GM12874 (cell line): ENCODE data around the gene MORC2.

Experiments
- CTCF ChIP-seq: IDR thresholded peaks from 2 replicates; pipeline ENCODE4 v1.5.1; 2011; ENCODE audit warnings: low read depth, mild to moderate bottlenecking, control low read depth, low read length, moderate library complexity; ENCODE audit not compliant: insufficient read depth

The MORC2 gene

DNA sequence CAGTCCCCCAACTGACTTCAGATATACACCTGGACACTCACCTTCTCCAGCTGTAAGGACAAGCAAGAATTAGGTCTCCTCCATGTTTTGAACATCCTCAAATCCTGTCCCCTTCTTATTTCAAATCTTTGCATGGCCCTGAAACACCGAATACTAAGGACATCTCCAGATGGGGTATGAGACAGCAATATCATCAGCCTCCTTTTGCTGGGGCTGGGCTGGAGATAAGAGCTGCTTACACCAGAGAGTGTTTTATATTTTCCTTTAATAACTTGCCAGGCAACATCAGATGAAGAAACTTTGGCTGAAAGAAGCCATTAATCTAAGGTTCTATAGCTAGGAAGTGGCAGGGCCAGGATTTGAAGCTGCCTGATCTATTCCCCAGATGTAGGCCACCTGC lies 22.1 kb upstream of the MORC2 start:
- TF ChIP-seq CTCF: no peak

DNA sequence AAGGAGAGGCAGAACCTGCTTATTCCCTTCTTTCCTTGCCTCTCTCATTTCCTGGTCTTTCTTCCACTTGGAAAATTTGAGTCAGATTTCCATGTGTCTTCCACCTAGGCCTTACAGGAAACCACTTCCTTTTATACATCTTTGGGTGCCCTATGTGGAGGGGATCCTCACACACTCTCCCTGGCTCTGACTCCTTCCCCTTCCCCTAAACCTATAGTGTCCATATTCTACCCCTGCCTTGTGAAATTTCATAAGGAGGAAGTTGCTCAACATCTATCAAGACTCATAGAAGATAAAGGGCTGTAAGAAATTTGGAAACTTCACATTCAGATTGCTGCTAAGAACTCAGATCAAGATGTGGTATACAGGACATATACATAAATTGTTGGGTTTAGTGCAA lies 20.9 kb upstream of the MORC2 start:
- TF ChIP-seq CTCF: no peak

GRCh38 chr22:30985561-30986208 lies 17.1 kb upstream of the MORC2 start:
- no peak for TF ChIP-seq CTCF

DNA sequence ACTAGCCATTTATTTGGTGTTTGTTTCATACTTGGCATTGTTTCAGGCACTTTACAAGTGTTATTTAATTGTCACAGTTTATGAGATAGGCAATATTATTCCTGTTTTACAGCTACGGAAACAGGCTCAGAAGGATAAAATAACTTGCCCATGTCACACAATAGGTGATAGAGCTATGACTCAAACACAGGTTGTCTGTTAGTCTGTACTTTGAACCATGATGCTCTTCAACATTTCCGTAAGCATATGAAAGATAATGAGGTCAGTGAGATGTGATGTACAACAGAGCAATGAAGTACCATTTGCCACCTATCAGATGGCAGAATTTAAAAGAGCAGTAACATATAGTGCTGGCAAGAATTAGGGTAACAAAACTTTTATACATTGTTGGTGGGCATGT lies 15.7 kb upstream of the MORC2 start:
- TF ChIP-seq CTCF: no peak

DNA sequence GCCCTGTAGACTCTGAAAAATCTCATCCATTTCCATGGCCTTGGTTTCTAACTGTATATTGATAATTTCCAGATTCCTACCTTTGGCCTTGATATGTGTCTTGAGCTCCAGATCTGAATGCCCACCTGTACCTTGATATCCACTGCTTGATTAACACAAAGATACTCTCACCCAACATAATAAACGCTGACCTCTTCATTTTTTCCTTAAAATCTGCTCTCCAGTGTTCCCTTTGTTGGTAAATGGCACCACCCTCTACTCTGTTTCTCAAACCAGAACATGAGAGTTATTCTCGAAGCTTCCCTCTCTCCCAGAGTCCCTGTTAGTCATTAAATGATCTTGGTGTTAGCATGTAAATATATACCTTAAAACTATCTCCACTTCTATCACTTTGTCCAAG lies 13.9 kb upstream of the MORC2 start:
- TF ChIP-seq CTCF: no peak

DNA sequence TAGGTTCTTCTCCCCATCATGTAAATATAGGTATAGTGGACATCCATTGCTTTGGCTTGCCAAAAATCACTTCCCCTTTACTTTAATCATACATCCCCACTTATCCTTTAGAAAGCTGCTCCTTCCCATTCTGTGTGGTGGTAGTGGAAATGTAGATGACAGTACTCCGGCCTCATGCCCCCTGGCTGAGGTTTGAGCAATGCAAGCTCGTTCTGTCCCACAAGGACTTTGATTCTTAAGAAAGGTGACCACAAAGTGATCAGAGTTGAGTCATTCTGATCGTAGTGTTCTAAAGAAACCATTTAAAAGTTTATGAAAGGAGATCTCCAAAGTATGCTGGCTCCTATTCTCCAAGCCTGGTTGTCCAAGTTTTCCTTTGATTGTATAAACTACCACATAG lies 11.4 kb upstream of the MORC2 start:
- TF ChIP-seq CTCF: no peak

GRCh38 chr22:30978304-30978962 lies 9.9 kb upstream of the MORC2 start:
- no peak for TF ChIP-seq CTCF
